WTC11 (cell line): ENCODE results near the gene USP37. TPM values are rescaled to one million over a fixed set of nuclear protein-coding genes. Genes with fewer than 3 reads are reported as not detected.

ENCODE experiments used
- ATAC-seq: fragments of 200-7000 bp; cut with Tn5 transposase; 2 replicates; pipeline ENCODE4 v1.10.0; 2021; ENCODE audit warnings: mild to moderate bottlenecking, moderate library complexity
- CTCF ChIA-PET: fragments of 300-600 bp; sonication (Branson Sonifier 250); formaldehyde crosslinking; loops from one replicate; lab custom pipeline; 2021; ENCODE audit warnings: antibody characterized with exemption; lab: Charles Lee
- POLR2A ChIA-PET: fragments of 350-600 bp; sonication (Branson Sonifier 250); formaldehyde crosslinking; loops from one replicate; lab custom pipeline; 2021; ENCODE audit warnings: antibody characterized with exemption; lab: Charles Lee
- DNase-seq: peaks from one replicate; pipeline ENCODE4 v3.0.0; 2021; ENCODE audit warnings: low spot score
- H3K27ac Mint-ChIP-seq: 2 replicates; pipeline ENCODE4 v1.8.0; 2021; ENCODE audit warnings: mixed read lengths
- H3K27me3 Mint-ChIP-seq: 2 replicates; pipeline ENCODE4 v1.8.0; 2021; ENCODE audit warnings: low read depth, mild to moderate bottlenecking, moderate library complexity, mixed read lengths
- H3K36me3 Mint-ChIP-seq: 2 replicates; pipeline ENCODE4 v1.8.0; 2021; ENCODE audit warnings: mixed read lengths
- H3K4me1 Mint-ChIP-seq: 2 replicates; pipeline ENCODE4 v1.8.0; 2022; ENCODE audit warnings: mixed read lengths
- H3K4me3 Mint-ChIP-seq: 2 replicates; pipeline ENCODE4 v1.8.0; 2021; ENCODE audit warnings: mild to moderate bottlenecking, moderate library complexity, mixed read lengths
- H3K9me3 Mint-ChIP-seq: 2 replicates; pipeline ENCODE4 v1.8.0; 2021; ENCODE audit warnings: mixed read lengths
- ATF1 ChIP-seq: sonication (generic); formaldehyde crosslinking; IDR thresholded peaks from 2 replicates; pipeline ENCODE4 v1.8.1; 2023; ENCODE audit warnings: mild to moderate bottlenecking, moderate library complexity, missing genetic modification reagents
- ATF3 ChIP-seq: sonication (generic); formaldehyde crosslinking; conservative IDR thresholded peaks from 2 replicates; pipeline ENCODE4 v1.8.1; 2022; ENCODE audit warnings: mild to moderate bottlenecking, missing genetic modification reagents
- ESRRA ChIP-seq: sonication (generic); formaldehyde crosslinking; IDR thresholded peaks from 2 replicates; pipeline ENCODE4 v1.8.1; 2022; ENCODE audit warnings: mild to moderate bottlenecking, missing genetic modification reagents, borderline replicate concordance
- FOXJ3 ChIP-seq: sonication (generic); formaldehyde crosslinking; IDR thresholded peaks from 2 replicates; pipeline ENCODE4 v1.9.0; 2021; ENCODE audit warnings: missing genetic modification reagents, mild to moderate bottlenecking, borderline replicate concordance
- GRHL2 ChIP-seq: fragments of 250-450 bp; sonication (Bioruptor Pico); IDR thresholded peaks from 2 replicates; pipeline ENCODE4 v1.8.0; 2022; ENCODE audit warnings: mild to moderate bottlenecking, moderate library complexity; ENCODE audit not compliant: insufficient replicate concordance, severe bottlenecking
- JUN ChIP-seq: sonication (generic); formaldehyde crosslinking; IDR thresholded peaks from 2 replicates; pipeline ENCODE4 v1.8.0; 2023; ENCODE audit warnings: mild to moderate bottlenecking, missing genetic modification reagents
- KAT7 ChIP-seq: sonication (generic); formaldehyde crosslinking; IDR thresholded peaks from 2 replicates; pipeline ENCODE4 v1.8.1; 2023; ENCODE audit warnings: missing genetic modification reagents, mild to moderate bottlenecking, borderline replicate concordance
- MXD4 ChIP-seq: fragments of 250-450 bp; sonication (Bioruptor Pico); IDR thresholded peaks from 2 replicates; pipeline ENCODE4 v1.8.0; 2021; ENCODE audit warnings: mild to moderate bottlenecking, moderate library complexity, borderline replicate concordance
- MYBL2 ChIP-seq: sonication (generic); formaldehyde crosslinking; IDR thresholded peaks from 2 replicates; pipeline ENCODE4 v1.8.1; 2023; ENCODE audit warnings: mild to moderate bottlenecking, moderate library complexity, missing genetic modification reagents
- NFATC4 ChIP-seq: fragments of 250-450 bp; sonication (Bioruptor Pico); IDR thresholded peaks from 2 replicates; pipeline ENCODE4 v1.9.0; 2021; ENCODE audit warnings: mild to moderate bottlenecking
- STAT6 ChIP-seq: sonication (generic); formaldehyde crosslinking; conservative IDR thresholded peaks from 2 replicates; pipeline ENCODE4 v1.8.1; 2023; ENCODE audit warnings: mild to moderate bottlenecking, low read depth, missing genetic modification reagents, moderate library complexity
- TEAD1 ChIP-seq: sonication (generic); formaldehyde crosslinking; IDR thresholded peaks from 2 replicates; pipeline ENCODE4 v1.8.0; 2022; ENCODE audit warnings: mild to moderate bottlenecking, missing genetic modification reagents
- ZNF232 ChIP-seq: sonication (generic); formaldehyde crosslinking; IDR thresholded peaks from 2 replicates; pipeline ENCODE4 v1.8.0; 2022; ENCODE audit warnings: mild to moderate bottlenecking, missing genetic modification reagents
- ZNF416 ChIP-seq: fragments of 250-450 bp; sonication (Bioruptor Pico); IDR thresholded peaks from 2 replicates; pipeline ENCODE4 v1.9.0; 2021; ENCODE audit warnings: mild to moderate bottlenecking, inconsistent platforms
- ZNF671 ChIP-seq: fragments of 250-450 bp; sonication (Bioruptor Pico); IDR thresholded peaks from 2 replicates; pipeline ENCODE4 v1.8.0; 2021; ENCODE audit warnings: mild to moderate bottlenecking
- total RNA-seq: library from RNA; stranded (reverse); gene quantifications from 3 replicates; pipeline ENCODE4 v1.2.3, GENCODE V29; 2021
- TF ChIP-seq, protein P1 (sequence below): fragments of 250-450 bp; sonication (Bioruptor Pico); IDR thresholded peaks from 2 replicates; pipeline ENCODE4 v1.8.0; 2021; ENCODE audit warnings: mild to moderate bottlenecking
- TF ChIP-seq, protein P2 (sequence below): fragments of 250-450 bp; sonication (Bioruptor Pico); IDR thresholded peaks from 2 replicates; pipeline ENCODE4 v2.1.2; 2022; ENCODE audit warnings: mild to moderate bottlenecking, moderate library complexity
- TF ChIP-seq, protein P3 (sequence below): fragments of 250-450 bp; sonication (Bioruptor Pico); IDR thresholded peaks from 2 replicates; pipeline ENCODE4 v1.9.0; 2021; ENCODE audit warnings: moderate library complexity, mild to moderate bottlenecking, inconsistent platforms, borderline replicate concordance
- TF ChIP-seq, protein P4 (sequence below): sonication (generic); formaldehyde crosslinking; IDR thresholded peaks from 2 replicates; pipeline ENCODE4 v1.8.0; 2022; ENCODE audit warnings: missing genetic modification reagents
- TF ChIP-seq, protein P5 (sequence below): sonication (generic); formaldehyde crosslinking; IDR thresholded peaks from 2 replicates; pipeline ENCODE4 v1.8.1; 2023; ENCODE audit warnings: mild to moderate bottlenecking, moderate library complexity, missing genetic modification reagents

The USP37 gene
- total RNA-seq, 1 experiment from 2014 or later, result 21.6 TPM

DNA sequence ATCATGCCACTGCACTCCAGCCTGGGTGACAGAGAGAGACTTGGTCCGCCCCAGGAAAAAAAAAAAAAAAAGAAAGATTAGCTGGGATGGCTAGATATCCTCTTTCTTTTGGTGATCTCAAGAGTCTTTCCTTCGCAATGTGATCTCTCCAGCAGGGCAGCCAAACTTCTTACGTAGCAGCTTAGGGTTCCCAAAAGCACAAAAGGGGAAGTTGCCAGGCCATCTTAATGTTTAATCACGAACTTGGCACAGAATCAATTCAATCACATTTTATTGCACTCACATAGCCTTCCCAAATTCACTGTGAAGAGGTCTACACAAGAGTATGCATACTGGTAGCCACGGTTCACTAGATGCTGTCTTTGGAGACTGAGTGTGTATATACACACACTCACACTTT, 96.2 kb downstream of the USP37 start:
- TF ChIP-seq ZNF232 (CRISPR knock-in tag), result no peak
- Mint-ChIP-seq H3K27me3 (no peaks in the 10 kb centered on the region), H3K4me1 (no peaks in the 10 kb centered on the region), H3K9me3 (no peaks in the 10 kb centered on the region), H3K4me3 (no peak overlapping the region), H3K36me3 (peaks cover 35% of the 10 kb centered on the region), H3K27ac (no peak overlapping the region)
- ChIA-PET CTCF (interaction anchor here (0.6 kb wide), 1 partner anchor 8 kb away, joined by 3 read pairs; no protein-coding TSS in a partner anchor), POLR2A (no interaction called here)
- no peak for DNase-seq
- ATAC-seq, result no peak

GRCh38 chr2:218471036-218471435, 97.1 kb downstream of the USP37 start:
- Mint-ChIP-seq H3K36me3 (peaks cover 35% of the 10 kb centered on the region), H3K27me3 (no peaks in the 10 kb centered on the region), H3K27ac (no peak overlapping the region), H3K4me1 (no peaks in the 10 kb centered on the region), H3K4me3 (no peak overlapping the region), H3K9me3 (no peaks in the 10 kb centered on the region)
- ATAC-seq, result no peak
- ChIA-PET CTCF (no interaction called here), POLR2A (no interaction called here)
- TF ChIP-seq JUN (CRISPR knock-in tag) (no peak), FOXJ3 (CRISPR knock-in tag) (no peak), GRHL2 (CRISPR knock-in tag) (no peak), ZNF416 (CRISPR knock-in tag) (no peak), STAT6 (CRISPR knock-in tag) (no peak), ZNF671 (CRISPR knock-in tag) (no peak)
- TF ChIP-seq, protein P1, sequence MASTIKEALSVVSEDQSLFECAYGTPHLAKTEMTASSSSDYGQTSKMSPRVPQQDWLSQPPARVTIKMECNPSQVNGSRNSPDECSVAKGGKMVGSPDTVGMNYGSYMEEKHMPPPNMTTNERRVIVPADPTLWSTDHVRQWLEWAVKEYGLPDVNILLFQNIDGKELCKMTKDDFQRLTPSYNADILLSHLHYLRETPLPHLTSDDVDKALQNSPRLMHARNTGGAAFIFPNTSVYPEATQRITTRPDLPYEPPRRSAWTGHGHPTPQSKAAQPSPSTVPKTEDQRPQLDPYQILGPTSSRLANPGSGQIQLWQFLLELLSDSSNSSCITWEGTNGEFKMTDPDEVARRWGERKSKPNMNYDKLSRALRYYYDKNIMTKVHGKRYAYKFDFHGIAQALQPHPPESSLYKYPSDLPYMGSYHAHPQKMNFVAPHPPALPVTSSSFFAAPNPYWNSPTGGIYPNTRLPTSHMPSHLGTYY, result no peak
- DNase-seq, result no peak

- Mint-ChIP-seq H3K9me3 (no peaks in the 10 kb centered on the region), H3K4me1 (no peaks in the 10 kb centered on the region), H3K27ac (no peak overlapping the region), H3K4me3 (no peak overlapping the region), H3K36me3 (peaks cover 39% of the 10 kb centered on the region), H3K27me3 (no peaks in the 10 kb centered on the region)
- ATAC-seq (no peak), DNase-seq (no peak)
- POLR2A ChIA-PET, result no interaction called here
- CTCF ChIA-PET, result no interaction called here
- TF ChIP-seq, protein P2, sequence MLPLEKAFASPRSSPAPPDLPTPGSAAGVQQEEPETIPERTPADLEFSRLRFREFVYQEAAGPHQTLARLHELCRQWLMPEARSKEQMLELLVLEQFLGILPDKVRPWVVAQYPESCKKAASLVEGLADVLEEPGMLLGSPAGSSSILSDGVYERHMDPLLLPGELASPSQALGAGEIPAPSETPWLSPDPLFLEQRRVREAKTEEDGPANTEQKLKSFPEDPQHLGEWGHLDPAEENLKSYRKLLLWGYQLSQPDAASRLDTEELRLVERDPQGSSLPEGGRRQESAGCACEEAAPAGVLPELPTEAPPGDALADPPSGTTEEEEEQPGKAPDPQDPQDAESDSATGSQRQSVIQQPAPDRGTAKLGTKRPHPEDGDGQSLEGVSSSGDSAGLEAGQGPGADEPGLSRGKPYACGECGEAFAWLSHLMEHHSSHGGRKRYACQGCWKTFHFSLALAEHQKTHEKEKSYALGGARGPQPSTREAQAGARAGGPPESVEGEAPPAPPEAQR (CRISPR knock-in tag), result no peak
- TF ChIP-seq, protein P3, sequence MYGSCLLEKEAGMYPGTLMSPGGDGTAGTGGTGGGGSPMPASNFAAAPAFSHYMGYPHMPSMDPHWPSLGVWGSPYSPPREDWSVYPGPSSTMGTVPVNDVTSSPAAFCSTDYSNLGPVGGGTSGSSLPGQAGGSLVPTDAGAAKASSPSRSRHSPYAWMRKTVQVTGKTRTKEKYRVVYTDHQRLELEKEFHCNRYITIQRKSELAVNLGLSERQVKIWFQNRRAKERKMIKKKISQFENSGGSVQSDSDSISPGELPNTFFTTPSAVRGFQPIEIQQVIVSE (CRISPR knock-in tag), result no peak
- TF ChIP-seq MXD4 (CRISPR knock-in tag) (no peak), KAT7 (CRISPR knock-in tag) (no peak), ATF3 (no peak), ESRRA (no peak), ATF1 (no peak), TEAD1 (CRISPR knock-in tag) (no peak), NFATC4 (CRISPR knock-in tag) (no peak), MYBL2 (CRISPR knock-in tag) (no peak)
- TF ChIP-seq, protein P4, sequence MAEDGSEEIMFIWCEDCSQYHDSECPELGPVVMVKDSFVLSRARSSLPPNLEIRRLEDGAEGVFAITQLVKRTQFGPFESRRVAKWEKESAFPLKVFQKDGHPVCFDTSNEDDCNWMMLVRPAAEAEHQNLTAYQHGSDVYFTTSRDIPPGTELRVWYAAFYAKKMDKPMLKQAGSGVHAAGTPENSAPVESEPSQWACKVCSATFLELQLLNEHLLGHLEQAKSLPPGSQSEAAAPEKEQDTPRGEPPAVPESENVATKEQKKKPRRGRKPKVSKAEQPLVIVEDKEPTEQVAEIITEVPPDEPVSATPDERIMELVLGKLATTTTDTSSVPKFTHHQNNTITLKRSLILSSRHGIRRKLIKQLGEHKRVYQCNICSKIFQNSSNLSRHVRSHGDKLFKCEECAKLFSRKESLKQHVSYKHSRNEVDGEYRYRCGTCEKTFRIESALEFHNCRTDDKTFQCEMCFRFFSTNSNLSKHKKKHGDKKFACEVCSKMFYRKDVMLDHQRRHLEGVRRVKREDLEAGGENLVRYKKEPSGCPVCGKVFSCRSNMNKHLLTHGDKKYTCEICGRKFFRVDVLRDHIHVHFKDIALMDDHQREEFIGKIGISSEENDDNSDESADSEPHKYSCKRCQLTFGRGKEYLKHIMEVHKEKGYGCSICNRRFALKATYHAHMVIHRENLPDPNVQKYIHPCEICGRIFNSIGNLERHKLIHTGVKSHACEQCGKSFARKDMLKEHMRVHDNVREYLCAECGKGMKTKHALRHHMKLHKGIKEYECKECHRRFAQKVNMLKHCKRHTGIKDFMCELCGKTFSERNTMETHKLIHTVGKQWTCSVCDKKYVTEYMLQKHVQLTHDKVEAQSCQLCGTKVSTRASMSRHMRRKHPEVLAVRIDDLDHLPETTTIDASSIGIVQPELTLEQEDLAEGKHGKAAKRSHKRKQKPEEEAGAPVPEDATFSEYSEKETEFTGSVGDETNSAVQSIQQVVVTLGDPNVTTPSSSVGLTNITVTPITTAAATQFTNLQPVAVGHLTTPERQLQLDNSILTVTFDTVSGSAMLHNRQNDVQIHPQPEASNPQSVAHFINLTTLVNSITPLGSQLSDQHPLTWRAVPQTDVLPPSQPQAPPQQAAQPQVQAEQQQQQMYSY (CRISPR knock-in tag), result no peak
- TF ChIP-seq, protein P5, sequence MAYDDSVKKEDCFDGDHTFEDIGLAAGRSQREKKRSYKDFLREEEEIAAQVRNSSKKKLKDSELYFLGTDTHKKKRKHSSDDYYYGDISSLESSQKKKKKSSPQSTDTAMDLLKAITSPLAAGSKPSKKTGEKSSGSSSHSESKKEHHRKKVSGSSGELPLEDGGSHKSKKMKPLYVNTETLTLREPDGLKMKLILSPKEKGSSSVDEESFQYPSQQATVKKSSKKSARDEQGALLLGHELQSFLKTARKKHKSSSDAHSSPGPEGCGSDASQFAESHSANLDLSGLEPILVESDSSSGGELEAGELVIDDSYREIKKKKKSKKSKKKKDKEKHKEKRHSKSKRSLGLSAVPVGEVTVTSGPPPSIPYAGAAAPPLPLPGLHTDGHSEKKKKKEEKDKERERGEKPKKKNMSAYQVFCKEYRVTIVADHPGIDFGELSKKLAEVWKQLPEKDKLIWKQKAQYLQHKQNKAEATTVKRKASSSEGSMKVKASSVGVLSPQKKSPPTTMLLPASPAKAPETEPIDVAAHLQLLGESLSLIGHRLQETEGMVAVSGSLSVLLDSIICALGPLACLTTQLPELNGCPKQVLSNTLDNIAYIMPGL (CRISPR knock-in tag), result no peak
These were observed 97.7 kb downstream of the USP37 start for GRCh38 chr2:218470448-218470847.
